ENCODE results near the gene CCDC85C.

- TF ChIP-seq POLR2AphosphoS5 (IDR thresholded peaks at IDR 0.05; ENCODE audit: borderline replicate concordance, low read depth, low read length) (no peak), FOXP2 (optimal IDR thresholded peaks at IDR 0.05; ENCODE audit: control extremely low read depth, extremely low read length, insufficient read depth) (no peak), EZH2 (IDR thresholded peaks at IDR 0.05) (no peak)
Observed at GRCh38 chr14:99586054-99586760, 17.8 kb downstream of the CCDC85C start.

Measured in SK-N-MC (cell line).